Neuronal stem cell (in vitro differentiated cells): ENCODE results near the gene AP3B1.

Experiments
- DNase-seq: peaks from one replicate; pipeline ENCODE4 v3.0.0-alpha.2; 2013; ENCODE audit warnings: low spot score
- H2AFZ ChIP-seq: one replicate; pipeline ENCODE4 v1.6.1; 2013; ENCODE audit warnings: mild to moderate bottlenecking, low read length, inconsistent platforms
- H2AK5ac ChIP-seq: 2 replicates; pipeline ENCODE4 v1.6.1; 2013; ENCODE audit warnings: low read depth, mild to moderate bottlenecking, inconsistent platforms, low read length, moderate library complexity, mixed read lengths
- H2BK120ac ChIP-seq: 2 replicates; pipeline ENCODE4 v1.6.1; 2013; ENCODE audit warnings: low read depth, mild to moderate bottlenecking, inconsistent platforms, low read length, moderate library complexity, mixed read lengths
- H2BK12ac ChIP-seq: one replicate; pipeline ENCODE4 v1.6.1; 2013; ENCODE audit warnings: low read length, inconsistent platforms
- H2BK15ac ChIP-seq: 2 replicates; pipeline ENCODE4 v1.6.1; 2013; ENCODE audit warnings: mild to moderate bottlenecking, low read length, inconsistent platforms, mixed read lengths
- H2BK5ac ChIP-seq: one replicate; pipeline ENCODE4 v1.6.1; 2013; ENCODE audit warnings: inconsistent platforms, mild to moderate bottlenecking, low read length, moderate library complexity
- H3K14ac ChIP-seq: one replicate; pipeline ENCODE4 v1.6.1; 2013; ENCODE audit warnings: low read length, inconsistent platforms
- H3K18ac ChIP-seq: 2 replicates; pipeline ENCODE4 v1.6.1; 2013; ENCODE audit warnings: low read length, inconsistent platforms
- H3K23ac ChIP-seq: 2 replicates; pipeline ENCODE4 v1.6.1; 2013; ENCODE audit warnings: low read depth, mild to moderate bottlenecking, mixed read lengths, low read length, inconsistent platforms; ENCODE audit not compliant: poor library complexity
- H3K27ac ChIP-seq: replicated peaks from 3 replicates; pipeline ENCODE4 v1.5.1; 2013; ENCODE audit warnings: low read length, inconsistent platforms
- H3K27me3 ChIP-seq, 3 experiments: 2 replicates each; pipeline ENCODE4 v1.6.1; 2013; ENCODE audit warnings: low read length in 3 of 3, mild to moderate bottlenecking in 2 of 3, inconsistent platforms in 1 of 3, low read depth in 1 of 3, mixed read lengths in 1 of 3, moderate library complexity in 1 of 3; ENCODE audit not compliant: control insufficient read depth in 3 of 3, insufficient read depth in 3 of 3
- H3K36me3 ChIP-seq, 2 donors: replicated peaks in 1 of 2; 2 replicates each; pipeline ENCODE4 v1.6.1; 2013; ENCODE audit warnings: low read length in 2 of 2; ENCODE audit not compliant: control insufficient read depth in 2 of 2, insufficient read depth in 2 of 2
- H3K4ac ChIP-seq: 2 replicates; pipeline ENCODE4 v1.6.1; 2013; ENCODE audit warnings: inconsistent platforms, mild to moderate bottlenecking, low read length, moderate library complexity
- H3K4me1 ChIP-seq, 2 donors: 1 replicate in 1 of 2; 2 replicates in 1 of 2; pipeline ENCODE4 v1.6.1; 2013; ENCODE audit warnings: low read length in 2 of 2, low read depth in 1 of 2; ENCODE audit not compliant: control insufficient read depth in 2 of 2, insufficient read depth in 1 of 2
- H3K4me2 ChIP-seq: one replicate; pipeline ENCODE4 v1.6.1; 2013; ENCODE audit warnings: mild to moderate bottlenecking, low read length, inconsistent platforms; ENCODE audit not compliant: insufficient read depth, poor library complexity, severe bottlenecking
- H3K4me3 ChIP-seq, 2 donors: 2 replicates each; pipeline ENCODE4 v1.5.1; 2013; ENCODE audit warnings: low read length in 2 of 2, mild to moderate bottlenecking in 2 of 2, inconsistent platforms in 1 of 2, moderate library complexity in 1 of 2
- H3K79me1 ChIP-seq: one replicate; pipeline ENCODE4 v1.6.1; 2013; ENCODE audit warnings: low read depth, mild to moderate bottlenecking, inconsistent platforms, low read length, moderate library complexity
- H3K9ac ChIP-seq: one replicate; pipeline ENCODE4 v1.6.1; 2013; ENCODE audit warnings: mild to moderate bottlenecking, low read depth, low read length, inconsistent platforms; ENCODE audit not compliant: poor library complexity
- H3K9me3 ChIP-seq, 2 donors: replicated peaks in 1 of 2; 2 replicates each; pipeline versions ENCODE3 to v1.6.1; 2013; ENCODE audit warnings: low read length in 2 of 2, mild to moderate bottlenecking in 2 of 2, inconsistent platforms in 1 of 2, low read depth in 1 of 2, mixed read lengths in 1 of 2, moderate library complexity in 1 of 2; ENCODE audit not compliant: control insufficient read depth in 2 of 2, insufficient read depth in 1 of 2
- H4K8ac ChIP-seq: one replicate; pipeline ENCODE4 v1.6.1; 2013; ENCODE audit warnings: low read depth, mild to moderate bottlenecking, inconsistent platforms, low read length, moderate library complexity
- H4K91ac ChIP-seq: one replicate; pipeline ENCODE4 v1.6.1; 2013; ENCODE audit warnings: low read length, low read depth, mild to moderate bottlenecking, inconsistent platforms; ENCODE audit not compliant: poor library complexity
- WGBS, 2 donors: extraction: QIAGEN DNeasy Blood & Tissue Kit; methylation state at CpG; one replicate each; pipeline ENCODE4 v1.1.7; 2013; ENCODE audit warnings: missing lambda C conversion rate in 2 of 2, mixed read lengths in 1 of 2; ENCODE audit not compliant: insufficient read length in 2 of 2, insufficient replicate concordance in 1 of 2; ENCODE audit errors: extremely low coverage in 2 of 2; 5-methylcytosine and 5-hydroxymethylcytosine counted together

The AP3B1 gene

DNA sequence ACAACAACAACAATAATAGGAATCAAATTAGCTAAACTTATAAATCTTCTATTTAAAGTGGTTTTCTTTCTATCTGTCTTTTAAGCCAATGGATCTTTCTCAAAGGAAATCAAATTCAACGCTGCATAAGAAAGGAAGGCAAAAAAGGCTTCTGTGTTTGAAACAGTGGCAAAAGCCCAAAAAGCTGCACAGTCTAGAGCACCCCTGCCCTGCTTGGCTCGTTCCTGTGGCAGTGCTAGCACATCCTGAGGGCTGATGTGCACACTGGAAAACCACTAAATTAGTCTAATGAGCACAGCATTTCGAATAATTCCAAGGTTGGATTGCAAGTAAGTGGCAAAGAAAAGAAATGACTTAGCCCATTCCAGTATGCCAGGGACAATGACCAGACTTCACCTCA, 80.7 kb downstream of the AP3B1 start:
- Histone ChIP-seq H3K18ac (no peak overlapping the region), H2AK5ac (no peak overlapping the region), H3K9ac (no peak overlapping the region), H2BK15ac (no peak overlapping the region), H3K27me3 (no peaks in the 10 kb centered on the region), H2BK12ac (no peak overlapping the region), H3K4ac (no peak overlapping the region), H3K4me1 (no peaks in the 10 kb centered on the region), H2BK120ac (no peak overlapping the region), H3K23ac (no peak overlapping the region), H3K4me3 (no peak overlapping the region), H3K36me3 (peaks cover 2 to 81% of the 10 kb centered on the region in 2 donors), H2AFZ (no peak overlapping the region), H3K14ac (no peak overlapping the region), H3K4me2 (no peak overlapping the region), H3K79me1 (no peaks in the 10 kb centered on the region), H4K91ac (no peak overlapping the region), H4K8ac (no peak overlapping the region), H2BK5ac (no peak overlapping the region), H3K9me3 (no peaks in the 10 kb centered on the region), H3K27ac (no peak overlapping the region)
- WGBS, 2 donors, result no CpG with 5 or more reads among the region's 3 CpGs
- DNase-seq, result no peak

DNA sequence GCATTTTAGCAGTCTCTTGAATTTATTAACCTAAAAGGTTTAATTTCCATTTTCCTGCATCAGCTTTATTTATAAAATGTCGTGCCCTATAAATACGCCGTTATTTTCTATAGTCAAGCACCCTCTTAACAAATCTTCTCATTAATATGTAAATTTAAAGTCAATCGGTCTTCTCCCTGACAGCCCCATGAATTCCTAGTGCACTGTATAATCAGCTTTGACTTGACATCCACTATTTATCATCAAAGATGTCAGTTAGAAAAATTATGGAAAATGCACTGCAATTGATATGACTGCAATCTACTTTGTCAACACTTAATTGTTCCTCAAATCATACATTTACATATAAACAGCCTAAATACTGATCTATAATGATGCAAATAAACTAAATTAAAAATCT, 83.4 kb downstream of the AP3B1 start:
- H3K18ac ChIP-seq, result no peak overlapping the region
- WGBS, 2 donors, result no CpG with 5 or more reads among the region's 4 CpGs
- H3K36me3 ChIP-seq, result peaks cover 2 to 82% of the 10 kb centered on the region in 2 donors
- no peak overlapping the region for H2BK120ac ChIP-seq
- H3K27me3 ChIP-seq, result no peaks in the 10 kb centered on the region
- no peak overlapping the region for H2AK5ac ChIP-seq
- H3K27ac ChIP-seq, result no peak overlapping the region
- no peak overlapping the region for H4K91ac ChIP-seq
- H2AFZ ChIP-seq, result no peak overlapping the region
- no peak overlapping the region for H3K14ac ChIP-seq
- H2BK5ac ChIP-seq, result no peak overlapping the region
- no peak overlapping the region for H3K4ac ChIP-seq
- no peak overlapping the region for H4K8ac ChIP-seq
- no peaks in the 10 kb centered on the region for H3K79me1 ChIP-seq
- H3K4me3 ChIP-seq, result no peak overlapping the region
- no peak overlapping the region for H3K9ac ChIP-seq
- H2BK12ac ChIP-seq, result no peak overlapping the region
- no peak overlapping the region for H3K4me2 ChIP-seq
- H3K4me1 ChIP-seq, result no peaks in the 10 kb centered on the region
- no peak overlapping the region for H2BK15ac ChIP-seq
- no peak overlapping the region for H3K23ac ChIP-seq
- peaks cover 0 to 9% of the 10 kb centered on the region in 2 donors for H3K9me3 ChIP-seq
- DNase-seq, result no peak

DNA sequence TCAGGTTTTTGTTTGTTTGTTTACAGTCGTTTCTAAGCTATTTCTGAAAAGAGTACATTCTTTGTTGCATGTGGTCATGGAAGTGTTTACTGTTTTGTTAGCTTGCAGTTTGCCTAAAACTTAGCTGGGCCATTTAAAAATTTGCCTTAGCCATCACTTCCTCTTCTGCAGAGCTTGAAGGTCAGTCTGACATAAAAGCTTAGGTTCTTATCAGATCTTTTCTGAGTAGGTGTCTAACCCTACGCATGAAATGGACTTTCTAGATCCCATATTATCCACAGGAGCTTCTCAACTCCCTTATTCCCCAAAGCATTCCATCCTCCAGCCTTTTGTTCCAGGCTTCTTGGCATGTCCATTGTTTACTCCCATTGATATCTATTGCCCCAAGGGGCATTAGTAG, 90.3 kb downstream of the AP3B1 start:
- Histone ChIP-seq H3K4me3 (no peak overlapping the region), H2BK5ac (no peak overlapping the region), H3K27ac (no peak overlapping the region), H2AK5ac (no peak overlapping the region), H4K91ac (no peak overlapping the region), H3K9ac (no peak overlapping the region), H2BK12ac (no peak overlapping the region), H3K9me3 (peaks cover 0 to 31% of the 10 kb centered on the region in 2 donors), H3K18ac (no peak overlapping the region), H2BK15ac (no peak overlapping the region), H3K4ac (no peak overlapping the region), H3K79me1 (no peaks in the 10 kb centered on the region), H3K23ac (no peak overlapping the region), H3K14ac (no peak overlapping the region), H3K4me1 (no peaks in the 10 kb centered on the region), H3K36me3 (peaks cover 2 to 69% of the 10 kb centered on the region in 2 donors), H3K4me2 (no peak overlapping the region), H3K27me3 (no peaks in the 10 kb centered on the region), H2BK120ac (no peak overlapping the region), H4K8ac (no peak overlapping the region), H2AFZ (no peak overlapping the region)
- DNase-seq, result no peak
- no CpG with 5 or more reads among the region's 2 CpGs for WGBS, 2 donors

DNA sequence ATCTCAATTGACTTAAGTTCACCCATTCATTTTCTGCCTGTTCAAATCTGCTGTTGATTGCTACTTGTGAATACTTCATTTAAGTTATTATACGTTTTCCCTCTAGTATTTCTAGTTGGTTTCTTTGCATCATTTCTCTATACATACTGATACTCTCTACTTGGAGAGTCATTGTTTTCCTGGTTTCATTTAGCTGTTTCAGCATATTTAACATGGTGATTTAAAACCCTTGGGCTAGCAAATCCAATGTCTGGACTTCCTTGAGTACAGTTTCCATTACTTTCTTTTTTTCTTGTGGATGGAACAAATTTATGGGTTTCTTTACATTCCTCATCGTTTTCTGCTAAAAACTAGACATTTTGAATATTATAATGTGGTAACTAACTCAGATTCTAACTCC, 90.7 kb downstream of the AP3B1 start:
- H3K4me1 ChIP-seq, result no peaks in the 10 kb centered on the region
- no peak overlapping the region for H4K8ac ChIP-seq
- H3K9me3 ChIP-seq, result peaks cover 0 to 31% of the 10 kb centered on the region in 2 donors
- no peak overlapping the region for H2BK120ac ChIP-seq
- no peaks in the 10 kb centered on the region for H3K27me3 ChIP-seq
- H3K79me1 ChIP-seq, result no peaks in the 10 kb centered on the region
- H2BK5ac ChIP-seq, result no peak overlapping the region
- H3K14ac ChIP-seq, result no peak overlapping the region
- peaks cover 2 to 68% of the 10 kb centered on the region in 2 donors for H3K36me3 ChIP-seq
- H3K23ac ChIP-seq, result no peak overlapping the region
- no peak for DNase-seq
- H3K4me2 ChIP-seq, result no peak overlapping the region
- H4K91ac ChIP-seq, result no peak overlapping the region
- H2AK5ac ChIP-seq, result no peak overlapping the region
- H2BK15ac ChIP-seq, result no peak overlapping the region
- H2BK12ac ChIP-seq, result no peak overlapping the region
- WGBS, 2 donors, result no CpG with 5 or more reads among the region's 2 CpGs
- no peak overlapping the region for H3K18ac ChIP-seq
- no peak overlapping the region for H3K27ac ChIP-seq
- H2AFZ ChIP-seq, result no peak overlapping the region
- H3K4me3 ChIP-seq, result no peak overlapping the region
- H3K9ac ChIP-seq, result no peak overlapping the region
- H3K4ac ChIP-seq, result no peak overlapping the region
